Stimulated activated CD8-positive, alpha-beta memory T cell treated with anti-CD3 and anti-CD28 coated beads, Interleukin-4, amount 100 ng/mL, for 1 hour (primary cell): ENCODE measurements around the gene LIX1.
"Not testable (repeated sequence)": the region's sequence is repeated elsewhere in the genome, so short reads cannot be mapped to it uniquely, and the experiment has no call there.

Experiments
- DNase-seq, 2 donors: peaks; one replicate each; pipeline ENCODE4 v3.0.0-alpha.2; 2020; ENCODE audit warnings: low read depth in 2 of 2, low spot score in 1 of 2

Gene LIX1

DNA sequence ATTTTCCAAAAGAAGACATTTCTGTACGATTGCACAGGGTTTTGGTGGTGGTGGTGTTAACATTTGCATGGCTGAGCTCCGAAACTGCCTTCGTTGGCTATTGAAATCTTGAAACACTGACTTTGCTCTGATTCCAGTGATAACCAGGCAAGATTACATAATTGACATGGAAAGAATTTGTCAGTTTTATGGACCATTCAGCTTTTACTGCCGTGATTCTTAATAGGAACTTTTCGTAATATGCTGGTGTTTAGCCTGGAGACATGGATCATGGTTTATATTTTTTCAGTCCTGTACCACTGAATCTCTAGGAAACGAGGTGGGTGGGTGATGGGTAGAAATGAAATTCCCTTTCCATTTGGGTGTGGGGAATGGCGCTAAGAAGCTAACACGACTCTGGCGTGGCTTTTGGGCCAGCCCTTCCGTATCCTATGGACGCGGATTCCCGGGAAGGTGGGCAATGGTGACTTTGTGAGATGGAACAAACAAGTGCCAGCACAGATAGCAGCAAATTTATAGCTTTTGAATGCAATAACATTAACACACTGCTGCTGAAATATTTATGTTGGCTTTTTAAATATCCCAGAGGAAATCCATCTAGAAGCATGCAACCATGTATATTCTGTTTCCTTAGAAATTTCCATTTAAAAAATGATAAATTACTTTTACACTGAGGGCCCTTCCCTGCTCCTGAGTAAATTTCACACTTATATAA is 36.8 kb downstream of the LIX1 start:
- DNase-seq: no peak

GRCh38 chr5:97102010-97102470 is 40.4 kb downstream of the LIX1 start:
- no peak for DNase-seq

GRCh38 chr5:97101189-97101910 is 41.1 kb downstream of the LIX1 start:
- DNase-seq: no peak

DNA sequence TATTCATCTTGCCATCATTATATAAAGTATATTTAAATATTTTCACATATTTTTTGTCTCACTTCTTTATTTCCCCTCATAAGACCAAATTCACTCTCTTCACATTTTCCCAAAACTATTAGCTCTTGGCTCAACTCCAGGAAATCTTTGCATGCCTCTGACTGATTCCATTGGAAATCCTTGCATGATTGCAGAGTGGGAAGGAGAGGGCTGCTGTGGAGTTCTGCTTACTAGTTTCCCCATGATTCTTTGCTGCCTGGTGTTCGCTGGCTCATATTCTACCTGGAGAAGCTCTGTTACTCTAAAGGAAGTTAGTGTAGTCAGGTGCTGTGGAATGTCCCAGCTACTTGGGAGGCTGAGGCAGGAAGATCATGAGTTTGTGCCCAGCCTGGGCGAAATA is 41.9 kb downstream of the LIX1 start:
- no peak for DNase-seq

- DNase-seq: no peak
These were observed 43.5 kb downstream of the LIX1 start for GRCh38 chr5:97098922-97099321.

DNA sequence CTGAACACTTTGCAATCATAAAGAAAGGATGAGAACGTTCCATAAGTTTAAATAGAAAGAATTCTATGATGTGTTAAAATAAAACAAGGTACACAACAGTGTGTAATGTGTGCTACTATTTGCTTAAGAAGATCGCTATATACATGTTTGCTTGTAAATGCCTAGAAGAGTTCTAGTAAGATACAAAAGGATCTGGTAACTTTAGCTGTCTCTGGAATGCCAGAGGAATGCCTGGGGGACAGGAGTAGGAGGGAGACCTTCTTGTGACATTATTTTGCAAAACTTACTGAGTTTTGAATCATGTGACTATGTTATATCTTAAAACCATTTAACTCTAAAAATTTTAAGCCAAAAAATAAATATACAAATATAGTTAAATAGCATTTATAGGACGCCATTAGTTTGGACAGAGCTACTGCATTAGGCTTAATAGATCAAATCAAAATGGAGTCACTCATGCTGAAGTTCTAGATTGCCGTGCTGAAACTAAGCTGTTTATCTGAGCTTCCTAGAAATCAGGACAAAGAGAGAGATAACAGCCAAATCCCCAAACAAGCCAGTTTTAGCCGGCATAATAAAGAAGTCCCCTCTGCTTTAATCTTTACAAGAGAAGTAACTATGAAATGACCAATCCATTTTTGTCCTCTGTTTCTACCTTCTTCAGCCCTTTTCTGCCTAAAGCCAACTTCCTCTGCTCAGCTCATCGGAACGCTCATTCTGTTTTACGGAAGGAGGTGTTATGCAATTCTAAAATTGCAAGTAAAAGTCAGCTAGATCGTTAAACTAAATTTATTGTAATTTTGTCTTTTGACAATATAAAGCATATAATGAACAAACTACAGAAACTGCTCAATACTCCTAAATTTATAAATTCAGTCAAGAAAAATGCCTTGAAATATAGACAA is 44.8 kb downstream of the LIX1 start:
- no peak for DNase-seq

DNA sequence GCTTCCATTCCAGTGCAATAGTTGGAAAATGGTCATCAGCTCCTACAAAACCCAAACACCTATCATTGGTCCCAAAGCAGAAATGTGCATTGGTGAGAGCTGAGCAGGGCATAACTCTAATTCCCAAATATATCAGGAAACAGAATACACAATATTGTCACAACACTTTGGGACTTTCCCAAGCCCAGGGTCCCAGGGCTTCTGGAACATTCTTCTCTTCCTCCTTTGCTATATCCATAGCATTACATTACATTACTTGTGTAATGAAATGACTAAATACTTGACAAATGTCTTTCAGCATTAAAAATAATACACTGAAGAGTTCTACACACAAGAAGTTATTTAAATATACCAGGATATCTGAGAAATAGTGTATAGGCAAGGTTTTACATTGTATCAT is 45.6 kb downstream of the LIX1 start:
- DNase-seq: no peak

DNA sequence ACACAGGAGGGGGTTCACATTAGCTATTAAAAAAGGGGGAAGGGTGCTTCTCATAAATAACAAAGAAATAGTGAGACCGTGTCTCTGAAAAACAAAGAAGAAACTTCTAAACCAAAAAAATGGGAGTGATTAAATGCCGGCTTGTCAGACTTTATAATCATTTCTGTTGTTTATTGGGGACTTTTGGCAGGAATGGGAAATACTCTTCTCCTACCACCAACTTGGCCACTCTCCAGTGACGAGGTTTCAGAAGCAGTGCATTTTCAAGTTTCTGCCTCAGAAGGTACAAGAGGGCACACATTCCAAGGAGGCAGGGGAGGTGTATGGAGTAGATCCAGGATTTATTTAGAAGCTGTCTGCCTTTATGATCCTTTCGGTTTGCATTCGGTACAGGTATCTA is 46.2 kb downstream of the LIX1 start:
- no peak for DNase-seq

DNA sequence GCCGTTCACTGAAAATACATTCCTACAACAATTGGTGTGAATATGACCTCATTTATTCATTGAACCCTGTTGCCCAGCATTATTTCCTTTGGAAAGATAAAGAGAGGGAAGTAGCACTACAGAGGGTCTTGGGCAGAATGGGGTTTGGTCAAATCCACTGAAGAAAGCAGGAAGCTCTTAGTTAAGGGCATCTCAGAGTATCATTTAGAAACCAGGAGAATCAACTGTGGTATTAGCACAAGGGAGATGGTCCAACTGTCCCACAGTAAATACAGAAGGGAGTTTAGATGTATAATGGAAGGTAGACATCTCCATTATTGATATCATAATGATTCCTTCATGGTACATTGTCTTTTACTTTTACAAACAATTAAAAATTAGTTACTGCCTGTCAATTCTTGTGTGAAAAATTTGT is 47.1 kb downstream of the LIX1 start:
- no peak for DNase-seq

DNA sequence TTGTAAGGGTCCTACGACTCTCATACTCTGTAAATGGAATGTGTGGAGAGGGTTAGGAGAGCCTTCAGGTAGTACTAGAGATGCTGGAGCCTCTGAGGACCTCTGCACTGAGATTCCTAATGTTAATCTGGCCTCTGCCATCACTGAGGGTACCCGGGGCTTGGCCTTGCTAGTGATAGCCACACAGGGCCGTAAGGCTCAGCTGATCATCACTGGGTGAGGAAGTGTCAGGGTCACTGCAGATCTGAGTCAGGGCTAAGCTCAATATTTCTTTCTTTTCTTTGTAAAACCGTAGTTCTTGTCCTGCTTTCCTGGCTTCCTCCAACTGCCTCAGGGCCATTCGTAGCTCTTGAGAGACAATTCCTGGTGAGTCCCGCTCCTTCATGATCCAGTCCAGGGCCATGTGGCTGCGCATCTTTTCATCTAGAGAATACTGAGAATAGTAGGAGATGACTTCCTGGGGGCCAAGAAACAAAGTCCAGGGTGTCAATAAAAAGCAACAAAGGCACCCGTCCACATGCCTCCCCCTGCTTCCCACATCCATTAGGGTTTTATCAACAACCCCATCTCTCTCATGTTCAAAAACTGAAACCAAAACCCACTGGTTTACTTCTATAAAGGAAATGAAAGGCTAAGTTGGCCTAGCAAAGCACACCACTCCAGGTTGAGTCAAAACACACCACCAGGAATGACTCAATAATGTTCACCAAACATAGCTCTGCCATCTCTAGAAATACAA is 47.7 kb downstream of the LIX1 start:
- DNase-seq: no peak

- no peak for DNase-seq
These were observed 49.2 kb downstream of the LIX1 start for GRCh38 chr5:97093193-97093592.

DNA sequence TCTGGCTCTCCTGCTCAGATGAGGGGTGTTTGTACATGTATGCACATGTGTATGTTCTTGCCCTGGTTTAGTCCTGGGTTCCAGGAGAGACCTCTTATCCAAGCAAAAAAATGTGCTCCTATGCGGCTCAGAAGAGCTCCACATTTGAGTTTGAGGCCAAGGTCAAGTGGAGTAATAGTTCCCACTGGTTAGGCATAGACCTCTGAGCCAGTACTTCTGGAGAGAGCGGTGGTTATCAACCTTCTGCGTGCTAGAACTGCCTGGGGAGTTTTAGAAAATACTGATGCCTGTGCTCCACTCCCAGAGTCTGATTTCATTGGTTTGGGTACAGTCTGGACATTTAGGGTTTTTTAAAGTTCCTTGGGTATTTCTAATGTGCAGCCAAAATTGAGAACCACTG is 51.5 kb downstream of the LIX1 start:
- no peak for DNase-seq

DNA sequence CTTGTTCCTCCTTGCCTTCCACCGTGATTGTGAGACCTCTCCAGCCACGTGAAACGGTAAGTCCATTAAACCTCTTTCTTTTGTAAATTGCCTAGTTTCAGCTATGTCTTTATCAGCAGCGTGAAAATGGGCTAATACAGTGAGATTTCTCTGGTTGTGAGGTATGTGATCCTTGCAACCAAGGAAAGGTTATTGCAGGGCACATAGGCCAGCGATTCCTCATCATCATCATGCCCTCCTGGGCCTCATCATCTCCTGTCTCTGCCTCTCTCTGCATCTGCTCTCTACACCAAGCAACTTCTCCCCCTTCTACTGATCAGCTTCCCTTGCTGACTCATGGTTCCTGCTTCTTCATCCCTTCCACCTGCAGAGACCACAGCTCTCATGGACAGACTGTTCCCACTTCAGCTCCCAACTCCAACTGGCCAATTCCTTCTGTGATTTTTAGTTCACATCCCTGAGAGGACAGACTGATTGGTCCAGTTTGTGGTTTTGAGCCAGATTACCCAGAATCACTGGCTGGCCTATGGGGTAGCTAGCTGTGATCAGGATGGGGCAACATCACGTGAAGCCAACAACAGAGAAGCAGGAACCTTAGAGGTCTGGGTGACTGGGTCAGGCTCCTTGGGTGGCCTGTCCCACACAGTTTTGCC is 53.1 kb downstream of the LIX1 start:
- DNase-seq: no peak

- no peak for DNase-seq
These were observed 53.6 kb downstream of the LIX1 start for GRCh38 chr5:97088774-97089148.

- DNase-seq: no peak
These were observed 55.3 kb downstream of the LIX1 start for GRCh38 chr5:97087138-97087537.

DNA sequence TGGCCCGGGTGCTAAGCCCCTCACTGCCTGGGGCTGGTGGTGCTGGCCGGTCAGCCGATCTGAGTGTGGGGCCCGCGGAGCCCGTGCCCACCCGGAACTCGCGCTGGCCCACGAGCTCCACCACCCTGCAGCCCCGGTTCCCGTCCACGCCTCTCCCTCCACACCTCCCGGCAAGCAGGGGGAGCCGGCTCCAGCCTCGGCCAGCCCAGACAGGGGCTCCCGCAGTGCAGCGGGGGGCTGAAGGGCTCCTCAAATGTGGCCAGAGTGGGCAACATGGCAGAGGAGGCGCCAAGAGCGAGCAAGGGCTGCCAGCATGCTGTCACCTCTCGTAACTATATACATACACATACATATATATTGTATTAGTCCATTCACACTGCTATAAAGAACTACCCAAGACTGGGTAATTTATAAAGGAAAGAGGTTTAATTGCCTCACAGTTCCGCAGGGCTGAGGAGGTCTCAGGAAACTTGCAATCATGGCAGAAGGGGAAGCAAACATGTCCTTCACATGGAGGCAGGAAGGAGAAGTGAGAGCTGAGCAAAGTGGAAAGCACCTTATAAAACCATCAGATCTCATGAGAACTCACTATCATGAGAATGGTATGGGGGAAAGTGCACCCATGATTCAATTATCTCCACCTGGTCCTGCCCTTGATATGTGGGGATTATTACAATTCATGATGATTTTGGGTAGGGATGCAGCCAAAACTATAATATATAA is 56.8 kb downstream of the LIX1 start:
- no peak for DNase-seq

GRCh38 chr5:97084782-97085458 is 57.5 kb downstream of the LIX1 start:
- not testable (repeated sequence) for DNase-seq

GRCh38 chr5:97078958-97079743 is 63.3 kb downstream of the LIX1 start:
- no peak for DNase-seq

DNA sequence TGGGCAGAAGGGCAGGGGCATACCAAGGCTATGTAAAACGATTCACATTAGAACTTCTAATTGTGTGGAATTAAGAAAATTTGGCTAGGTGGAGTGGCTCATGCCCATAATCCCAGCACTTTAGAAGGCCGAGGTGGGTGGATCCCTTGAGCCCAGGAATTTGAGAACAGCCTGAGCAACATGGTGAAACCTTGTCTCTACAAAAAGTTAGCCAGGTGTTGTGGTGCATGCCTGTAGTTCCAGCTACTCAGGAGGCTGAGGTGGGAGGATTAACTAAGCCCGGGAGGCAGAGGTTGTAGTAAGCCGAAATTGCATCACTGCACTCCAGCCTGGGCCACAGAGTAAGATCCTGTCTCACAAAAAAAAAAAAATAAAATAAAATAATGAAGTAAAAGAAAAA is 65.2 kb downstream of the LIX1 start:
- DNase-seq: no peak
